ENCODE data around the gene WBP1L.
"Not testable (repeated sequence)": the region's sequence is repeated elsewhere in the genome, so short reads cannot be mapped to it uniquely, and the experiment has no call there.

The WBP1L gene

GRCh38 chr10:102715880-102716279 is 27.9 kb upstream of the WBP1L start:
- Mint-ChIP-seq H3K27ac (no peak overlapping the region), H3K36me3 (peaks cover 22% of the 10 kb centered on the region), H3K9me3 (no peaks in the 10 kb centered on the region), H3K4me1 (peaks cover 56% of the 10 kb centered on the region), H3K4me3 (peak overlapping the region; percentile 35), H3K27me3 (no peaks in the 10 kb centered on the region)
- no peak for ATAC-seq

GRCh38 chr10:102716900-102717565 is 26.7 kb upstream of the WBP1L start:
- H3K4me3 Mint-ChIP-seq, H3K9me3 Mint-ChIP-seq, ATAC-seq, H3K27ac Mint-ChIP-seq, H3K27me3 Mint-ChIP-seq: not testable (repeated sequence)
- Mint-ChIP-seq H3K4me1 (peaks cover 49% of the 10 kb centered on the region), H3K36me3 (peaks cover 24% of the 10 kb centered on the region)

- ATAC-seq = no peak
- Mint-ChIP-seq H3K27me3 (no peaks in the 10 kb centered on the region), H3K4me3 (no peak overlapping the region), H3K9me3 (no peaks in the 10 kb centered on the region), H3K4me1 (peaks cover 39% of the 10 kb centered on the region), H3K27ac (no peak overlapping the region), H3K36me3 (peaks cover 28% of the 10 kb centered on the region)
Observed at GRCh38 chr10:102718220-102718619, 25.5 kb upstream of the WBP1L start.

- peaks cover 45% of the 10 kb centered on the region for H3K36me3 Mint-ChIP-seq
- no peak for ATAC-seq
- H3K27me3 Mint-ChIP-seq = no peaks in the 10 kb centered on the region
- H3K4me3 Mint-ChIP-seq = no peak overlapping the region
- peaks cover 29% of the 10 kb centered on the region for H3K4me1 Mint-ChIP-seq
- no peak overlapping the region for H3K27ac Mint-ChIP-seq
- no peaks in the 10 kb centered on the region for H3K9me3 Mint-ChIP-seq
Observed at GRCh38 chr10:102720337-102720736, 23.4 kb upstream of the WBP1L start.

GRCh38 chr10:102720775-102721301 is 22.9 kb upstream of the WBP1L start:
- ATAC-seq = no peak
- H3K9me3 Mint-ChIP-seq = no peaks in the 10 kb centered on the region
- H3K27ac Mint-ChIP-seq = no peak overlapping the region
- peaks cover 45% of the 10 kb centered on the region for H3K36me3 Mint-ChIP-seq
- no peak overlapping the region for H3K4me3 Mint-ChIP-seq
- peaks cover 26% of the 10 kb centered on the region for H3K4me1 Mint-ChIP-seq
- no peaks in the 10 kb centered on the region for H3K27me3 Mint-ChIP-seq

GRCh38 chr10:102721954-102722353 is 21.8 kb upstream of the WBP1L start:
- H3K4me1 Mint-ChIP-seq = peaks cover 18% of the 10 kb centered on the region
- H3K27ac Mint-ChIP-seq = no peak overlapping the region
- H3K4me3 Mint-ChIP-seq = no peak overlapping the region
- H3K36me3 Mint-ChIP-seq = peaks cover 50% of the 10 kb centered on the region
- no peak for ATAC-seq
- H3K9me3 Mint-ChIP-seq = no peaks in the 10 kb centered on the region
- H3K27me3 Mint-ChIP-seq = no peaks in the 10 kb centered on the region

- Mint-ChIP-seq H3K27me3 (no peaks in the 10 kb centered on the region), H3K27ac (no peak overlapping the region), H3K36me3 (peaks cover 50% of the 10 kb centered on the region), H3K9me3 (no peaks in the 10 kb centered on the region), H3K4me1 (peaks cover 11% of the 10 kb centered on the region), H3K4me3 (no peak overlapping the region)
- ATAC-seq = no peak
Observed at GRCh38 chr10:102723989-102724388, 19.8 kb upstream of the WBP1L start.

- ATAC-seq = no peak
- Mint-ChIP-seq H3K4me3 (no peak overlapping the region), H3K36me3 (peaks cover 44% of the 10 kb centered on the region), H3K27me3 (no peaks in the 10 kb centered on the region), H3K4me1 (peaks cover 5% of the 10 kb centered on the region), H3K9me3 (no peaks in the 10 kb centered on the region), H3K27ac (no peak overlapping the region)
Observed at GRCh38 chr10:102726274-102726673, 17.5 kb upstream of the WBP1L start.

- no peaks in the 10 kb centered on the region for H3K4me1 Mint-ChIP-seq
- no peak overlapping the region for H3K27ac Mint-ChIP-seq
- H3K4me3 Mint-ChIP-seq = no peak overlapping the region
- no peaks in the 10 kb centered on the region for H3K9me3 Mint-ChIP-seq
- no peak for ATAC-seq
- no peaks in the 10 kb centered on the region for H3K27me3 Mint-ChIP-seq
- peaks cover 39% of the 10 kb centered on the region for H3K36me3 Mint-ChIP-seq
Observed at GRCh38 chr10:102727037-102727818, 16.5 kb upstream of the WBP1L start.

GRCh38 chr10:102729029-102730026 is 14.4 kb upstream of the WBP1L start:
- Mint-ChIP-seq H3K27me3 (no peaks in the 10 kb centered on the region), H3K4me3 (no peak overlapping the region), H3K4me1 (no peaks in the 10 kb centered on the region), H3K36me3 (peaks cover 44% of the 10 kb centered on the region), H3K9me3 (no peaks in the 10 kb centered on the region), H3K27ac (no peak overlapping the region)
- peak; percentile 74 for ATAC-seq

GRCh38 chr10:102731222-102731800 is 12.4 kb upstream of the WBP1L start:
- Mint-ChIP-seq H3K9me3 (no peaks in the 10 kb centered on the region), H3K27me3 (no peaks in the 10 kb centered on the region), H3K4me3 (no peak overlapping the region), H3K27ac (no peak overlapping the region), H3K36me3 (peaks cover 46% of the 10 kb centered on the region), H3K4me1 (no peaks in the 10 kb centered on the region)
- no peak for ATAC-seq

GRCh38 chr10:102732661-102733060 is 11.1 kb upstream of the WBP1L start:
- Mint-ChIP-seq H3K27me3 (no peaks in the 10 kb centered on the region), H3K9me3 (no peaks in the 10 kb centered on the region), H3K36me3 (peaks cover 42% of the 10 kb centered on the region), H3K4me1 (no peaks in the 10 kb centered on the region), H3K27ac (no peak overlapping the region), H3K4me3 (no peak overlapping the region)
- no peak for ATAC-seq

- Mint-ChIP-seq H3K9me3 (no peaks in the 10 kb centered on the region), H3K36me3 (peaks cover 39% of the 10 kb centered on the region), H3K4me3 (no peak overlapping the region), H3K27me3 (no peaks in the 10 kb centered on the region), H3K4me1 (no peaks in the 10 kb centered on the region), H3K27ac (no peak overlapping the region)
- no peak for ATAC-seq
Observed at GRCh38 chr10:102735065-102735562, 8.6 kb upstream of the WBP1L start.

GRCh38 chr10:102738692-102739121 is 5.0 kb upstream of the WBP1L start:
- H3K4me1 Mint-ChIP-seq = peaks cover 7% of the 10 kb centered on the region
- no peaks in the 10 kb centered on the region for H3K27me3 Mint-ChIP-seq
- H3K9me3 Mint-ChIP-seq = peaks cover 5% of the 10 kb centered on the region
- ATAC-seq = no peak
- peaks cover 30% of the 10 kb centered on the region for H3K36me3 Mint-ChIP-seq
- peak overlapping the region; percentile 31 for H3K27ac Mint-ChIP-seq
- H3K4me3 Mint-ChIP-seq = no peak overlapping the region
